ENCODE results near the gene BEND5.

The BEND5 gene

GRCh38 chr1:48678710-48679505, 97.8 kb downstream of the BEND5 start:
- DNase-seq, result no peak
